ENCODE measurements around the gene OR2M7. TPM values are rescaled to one million over a fixed set of nuclear protein-coding genes. Genes with fewer than 3 reads are reported as not detected.
"Not testable (repeated sequence)": the region's sequence is repeated elsewhere in the genome, so short reads cannot be mapped to it uniquely, and the experiment has no call there.

Gene OR2M7
- not detected for total RNA-seq
- long read RNA-seq = 0 reads

- no peak for DNase-seq (ENCODE audit: low spot score)
Measured at GRCh38 chr1:248324468-248324867, at the start of gene OR2M7. TSS of gene OR2M7 (minus strand) at chr1:248324568. CDS start at chr1:248324568, 0 bp downstream.

GRCh38 chr1:248373761-248374160 is 49.4 kb upstream of the OR2M7 start:
- no peak for DNase-seq (ENCODE audit: low spot score)

- no peak for DNase-seq (ENCODE audit: low spot score)
Measured at GRCh38 chr1:248372394-248372793, 48.0 kb upstream of the OR2M7 start.

- DNase-seq (ENCODE audit: low spot score) = no peak
Measured at GRCh38 chr1:248366609-248367008, 42.2 kb upstream of the OR2M7 start.

- DNase-seq (ENCODE audit: low spot score) = no peak
Measured at GRCh38 chr1:248361121-248361715, 36.9 kb upstream of the OR2M7 start, which contains the start of gene OR2T4. TSS of gene OR2T4 (plus strand) at chr1:248361665. CDS start at chr1:248361665, 0 bp downstream.

GRCh38 chr1:248359415-248359814 is 35.0 kb upstream of the OR2M7 start:
- no peak for DNase-seq (ENCODE audit: low spot score)

GRCh38 chr1:248348475-248348874 is 24.1 kb upstream of the OR2M7 start, which contains the start of gene OR14C36:
TSS of gene OR14C36 (plus strand) at chr1:248348775. CDS start at chr1:248348775, 0 bp downstream.
- DNase-seq (ENCODE audit: low spot score) = no peak

- DNase-seq (ENCODE audit: low spot score) = no peak
Measured at GRCh38 chr1:248343451-248343850, 19.1 kb upstream of the OR2M7 start.

- DNase-seq (ENCODE audit: low spot score) = no peak
Measured at GRCh38 chr1:248316796-248317195, 7.6 kb downstream of the OR2M7 start.

- not testable (repeated sequence) for DNase-seq (ENCODE audit: low spot score)
Measured at GRCh38 chr1:248306740-248307139, 17.6 kb downstream of the OR2M7 start.

- DNase-seq (ENCODE audit: low spot score) = no peak
Measured at GRCh38 chr1:248306103-248306502, 18.3 kb downstream of the OR2M7 start.

GRCh38 chr1:248305672-248306071 is 18.7 kb downstream of the OR2M7 start:
- DNase-seq (ENCODE audit: low spot score) = not testable (repeated sequence)

- no peak for DNase-seq (ENCODE audit: low spot score)
Measured at GRCh38 chr1:248303324-248303723, 21.0 kb downstream of the OR2M7 start, which contains the start of gene OR2T12. TSS of gene OR2T12 (minus strand) at chr1:248303424. CDS start at chr1:248295578, 7,846 bp downstream.

- DNase-seq (ENCODE audit: low spot score) = no peak
Measured at GRCh38 chr1:248288391-248288790, 36.0 kb downstream of the OR2M7 start.

GRCh38 chr1:248277876-248278275 is 46.5 kb downstream of the OR2M7 start, which contains the start of gene OR2T33:
TSS of gene OR2T33 (minus strand) at chr1:248277976. CDS start at chr1:248273814, 4,162 bp downstream.
- DNase-seq (ENCODE audit: low spot score) = no peak

Other genes with a start within 250 kb of the OR2M7 start
- gene OR2L13, start 229.4 kb downstream of the OR2M7 start, total RNA-seq = not detected
- gene OR2M5, start 179.4 kb downstream of the OR2M7 start, total RNA-seq = not detected
- not detected for gene OR2M2, start 149.7 kb downstream of the OR2M7 start, total RNA-seq
- gene OR2M3, start 127.3 kb downstream of the OR2M7 start, total RNA-seq = not detected
- gene OR2M4, start 93.2 kb downstream of the OR2M7 start, total RNA-seq = not detected
- not detected for gene OR2T33, start 46.6 kb downstream of the OR2M7 start, total RNA-seq
- gene OR2T12, start 21.1 kb downstream of the OR2M7 start, total RNA-seq = not detected
- not detected for gene OR14C36, start 24.2 kb upstream of the OR2M7 start, total RNA-seq
- gene OR2T4, start 37.1 kb upstream of the OR2M7 start, total RNA-seq = not detected
- not detected for gene OR2T6, start 51.2 kb upstream of the OR2M7 start, total RNA-seq
- not detected for gene OR2T1, start 78.5 kb upstream of the OR2M7 start, total RNA-seq
- not detected for gene OR2T2, start 121.1 kb upstream of the OR2M7 start, total RNA-seq
- not detected for gene OR2T3, start 148.8 kb upstream of the OR2M7 start, total RNA-seq
- not detected for gene OR2T5, start 164.0 kb upstream of the OR2M7 start, total RNA-seq
- gene OR2G6, start 183.5 kb upstream of the OR2M7 start, total RNA-seq = not detected
- gene OR2T29, start 238.2 kb upstream of the OR2M7 start, total RNA-seq = not detected